GM04503 (cell line): ENCODE data around the gene SLC35B2.

Experiments
- DNase-seq: peaks from one replicate; pipeline ENCODE4 v3.0.0-alpha.2; 2012; ENCODE audit warnings: low read depth

SLC35B2 gene, protein sequence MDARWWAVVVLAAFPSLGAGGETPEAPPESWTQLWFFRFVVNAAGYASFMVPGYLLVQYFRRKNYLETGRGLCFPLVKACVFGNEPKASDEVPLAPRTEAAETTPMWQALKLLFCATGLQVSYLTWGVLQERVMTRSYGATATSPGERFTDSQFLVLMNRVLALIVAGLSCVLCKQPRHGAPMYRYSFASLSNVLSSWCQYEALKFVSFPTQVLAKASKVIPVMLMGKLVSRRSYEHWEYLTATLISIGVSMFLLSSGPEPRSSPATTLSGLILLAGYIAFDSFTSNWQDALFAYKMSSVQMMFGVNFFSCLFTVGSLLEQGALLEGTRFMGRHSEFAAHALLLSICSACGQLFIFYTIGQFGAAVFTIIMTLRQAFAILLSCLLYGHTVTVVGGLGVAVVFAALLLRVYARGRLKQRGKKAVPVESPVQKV

DNA sequence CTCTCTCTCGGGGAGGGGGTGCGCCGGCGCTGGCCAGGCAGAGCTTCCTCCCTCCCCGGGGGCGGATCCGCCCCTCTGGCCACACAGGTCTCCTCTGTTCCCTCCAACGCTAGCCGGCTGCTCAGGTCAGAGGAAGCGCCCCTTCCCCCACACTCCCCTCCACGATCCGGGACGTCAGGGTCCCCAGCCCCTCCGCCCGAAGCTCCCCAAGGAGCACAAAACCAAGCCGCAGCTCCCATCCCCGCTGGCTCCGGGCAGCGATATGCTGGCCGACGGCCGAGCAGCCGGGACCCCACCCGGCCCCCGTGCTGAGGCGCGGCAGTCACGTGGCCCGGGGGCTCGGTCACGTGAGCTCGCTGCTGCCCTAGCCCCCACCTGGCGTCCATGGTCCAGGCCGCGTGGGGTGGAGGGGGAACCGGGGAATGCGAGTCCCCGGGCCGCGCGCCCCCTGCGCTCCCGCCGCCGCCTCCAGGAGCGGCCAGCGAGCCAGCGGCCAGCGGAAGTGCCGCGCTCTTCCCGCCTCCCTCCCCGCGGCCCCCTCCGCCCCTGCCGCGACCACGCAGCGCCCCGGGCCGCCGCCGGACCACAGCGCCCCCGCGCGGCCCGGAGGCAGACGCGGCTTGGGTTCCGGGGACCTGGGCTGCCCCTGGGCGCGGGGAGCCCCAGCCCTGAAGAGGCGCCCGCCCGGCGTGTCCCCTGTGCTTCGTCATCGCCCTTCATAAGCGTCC is at the start of gene SLC35B2:
SLC35B2 (minus strand) TSS at position 504 of the 728 bp plus-strand sequence; CDS start at position 386, 118 bp downstream.
- no peak for DNase-seq

DNA sequence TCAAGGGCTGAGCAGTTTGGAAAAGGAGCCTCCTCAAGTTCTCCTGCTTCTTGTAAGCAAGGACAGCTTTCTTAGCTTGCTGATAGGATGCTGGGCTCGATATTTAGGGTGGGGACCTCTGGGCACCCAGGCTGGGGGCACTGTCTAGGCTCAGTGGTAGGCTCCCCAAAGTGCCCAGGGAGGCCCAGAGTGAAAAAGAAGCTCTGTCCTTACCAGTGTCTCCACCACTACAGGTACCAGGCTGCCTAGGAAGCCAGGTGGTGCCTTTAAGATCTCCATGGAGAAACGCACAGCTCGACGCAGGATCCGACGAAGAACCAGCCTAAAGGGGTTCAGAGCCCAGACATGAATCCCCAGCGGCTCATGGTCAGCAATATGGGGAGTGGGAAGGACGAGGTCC is 49.4 kb upstream of the SLC35B2 start:
- DNase-seq = no peak

DNA sequence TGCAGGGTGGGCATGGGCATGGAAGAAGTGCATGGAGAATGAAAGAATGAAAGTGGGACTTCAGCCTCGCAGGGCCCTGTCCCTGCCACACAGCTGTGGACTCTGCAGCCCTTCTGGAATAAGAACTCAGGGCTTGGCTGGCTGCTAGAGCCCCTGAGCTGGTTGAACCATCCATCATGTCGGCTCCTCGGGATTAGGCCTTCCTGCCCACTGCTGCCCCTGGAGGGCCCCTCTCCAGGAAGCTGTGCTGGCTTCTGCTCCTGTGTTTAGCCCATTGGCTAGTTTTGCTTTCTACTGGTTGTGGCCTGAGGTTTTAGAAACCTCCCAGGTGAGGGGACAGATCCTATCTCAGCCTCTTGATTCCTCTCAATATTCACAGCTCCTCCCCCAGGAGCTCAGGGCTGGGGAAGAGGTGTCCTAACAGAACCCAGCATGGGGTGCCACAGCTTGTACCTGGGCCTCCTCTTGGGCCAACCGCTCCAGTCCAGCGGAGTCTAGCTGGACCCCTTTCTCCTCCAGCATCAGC is 47.9 kb upstream of the SLC35B2 start:
- DNase-seq = no peak

DNA sequence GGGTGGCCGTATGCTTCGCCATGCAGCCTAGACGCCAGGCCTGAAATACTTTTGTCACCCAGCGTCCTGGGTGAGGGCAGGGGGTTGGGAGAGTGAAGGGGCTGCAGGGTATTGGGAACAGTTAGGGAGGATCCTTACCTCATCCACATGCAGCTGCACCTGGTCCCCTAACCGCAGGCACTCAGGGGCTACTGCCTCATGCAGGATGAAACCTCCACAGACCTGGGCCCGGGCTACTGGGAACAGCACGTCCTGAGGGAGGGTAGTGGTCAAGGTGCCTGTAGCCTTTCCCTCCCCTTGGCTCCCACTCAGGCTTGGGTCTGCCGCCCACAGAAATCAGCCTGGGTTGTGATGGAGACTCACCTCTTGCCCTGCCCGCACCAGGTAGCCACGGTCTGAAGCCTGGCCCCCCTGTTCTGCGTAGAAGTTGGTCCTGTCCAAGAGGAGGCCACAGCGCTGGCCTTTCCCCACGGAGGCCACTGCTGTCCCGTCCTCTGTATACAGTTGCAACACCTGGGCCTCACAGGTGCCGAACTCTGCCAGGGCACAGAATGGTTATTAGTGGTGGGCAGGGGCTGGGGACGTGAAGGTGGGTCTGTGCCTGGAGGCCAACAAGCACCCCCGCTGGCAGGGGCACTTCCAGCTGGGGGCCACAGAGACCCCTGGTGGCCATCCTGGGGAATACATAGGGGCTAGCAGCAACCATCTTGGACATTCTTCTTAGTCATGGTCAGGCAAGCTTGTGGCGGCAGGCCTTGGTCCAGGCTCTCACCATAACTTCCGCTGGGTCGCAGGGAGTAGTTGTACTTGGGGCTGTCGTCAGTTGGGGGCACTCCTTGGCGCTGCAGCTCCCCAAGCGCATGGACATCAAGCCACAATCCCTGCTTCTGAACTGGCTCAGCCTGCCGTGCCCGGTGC is 47.2 kb upstream of the SLC35B2 start:
- DNase-seq = no peak

DNA sequence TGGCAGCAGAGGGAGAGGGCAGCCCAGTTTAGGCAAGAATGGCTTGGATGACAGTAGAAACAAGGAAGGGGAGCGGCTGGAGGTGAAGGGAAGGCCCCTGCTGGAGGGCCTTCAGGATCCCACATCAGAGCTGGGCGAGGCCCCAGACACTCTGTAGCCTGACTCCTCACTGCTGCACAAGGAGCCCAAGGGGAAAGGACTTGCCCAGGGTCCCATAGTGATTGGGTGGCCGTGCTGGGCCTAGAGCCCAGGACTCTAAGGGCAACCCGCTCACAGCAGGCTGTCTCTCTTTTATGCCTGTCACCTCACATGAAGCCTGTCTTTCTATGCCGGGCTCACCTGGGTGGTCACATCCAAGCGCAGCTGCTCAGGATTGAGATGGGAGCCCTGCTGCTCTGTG is 46.5 kb upstream of the SLC35B2 start:
- DNase-seq = no peak

DNA sequence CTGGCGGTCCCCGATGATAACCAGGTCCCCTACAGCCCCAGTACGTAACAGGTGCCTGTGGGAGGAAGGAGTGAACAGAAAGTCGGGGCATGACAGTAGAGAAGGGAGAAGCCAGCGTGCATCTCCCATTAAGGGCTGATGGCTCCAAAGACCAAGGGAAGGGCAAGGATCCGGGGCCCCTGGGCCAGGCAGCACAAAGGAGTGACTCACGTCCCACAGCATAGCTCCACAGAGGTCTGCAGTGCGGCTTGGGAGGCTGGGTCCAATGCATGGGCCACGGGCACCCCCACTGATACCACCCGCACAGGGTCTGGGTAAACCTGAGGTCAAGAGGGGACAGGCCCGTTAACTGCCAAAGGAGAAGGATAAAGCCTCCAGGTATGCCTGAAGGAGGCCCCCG is 45.5 kb upstream of the SLC35B2 start:
- no peak for DNase-seq

DNA sequence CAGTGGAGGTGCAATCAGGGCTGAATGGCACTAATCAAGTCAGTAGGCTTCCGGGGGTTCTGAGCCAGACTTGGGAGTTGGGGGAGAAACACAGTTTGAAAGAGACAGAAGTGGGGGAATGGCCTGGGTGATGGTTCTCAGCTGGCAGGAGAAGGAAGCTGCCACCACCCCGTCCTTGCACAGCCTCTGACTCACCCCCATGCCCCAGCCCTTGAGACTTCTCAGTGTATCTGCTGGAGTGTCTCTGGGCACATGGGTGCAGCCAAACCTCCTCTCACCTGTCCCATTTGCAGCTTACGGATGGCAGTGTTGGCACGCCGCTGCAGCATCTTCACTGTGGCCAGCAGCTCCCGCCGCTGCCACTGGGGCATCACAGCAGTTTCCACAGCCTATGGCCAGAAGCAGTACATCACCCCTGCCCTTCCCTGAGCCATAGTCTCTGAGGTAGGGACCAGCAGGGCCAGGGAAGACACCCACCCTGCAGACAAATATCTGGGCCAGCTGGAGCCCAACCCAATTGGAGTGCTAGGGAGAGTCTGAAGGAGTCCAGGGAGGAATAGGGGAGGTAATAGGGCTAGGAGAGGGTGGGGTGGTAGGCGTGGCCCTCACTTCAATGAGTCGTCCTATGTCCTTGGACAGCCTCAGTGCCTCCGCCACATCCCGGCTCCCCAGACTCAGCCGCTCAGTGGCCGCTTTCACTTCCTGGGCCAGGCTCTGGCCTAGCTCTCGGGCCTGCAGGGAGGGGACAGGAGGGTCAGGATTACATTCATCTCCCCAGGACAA is 44.6 kb upstream of the SLC35B2 start:
- no peak for DNase-seq

DNA sequence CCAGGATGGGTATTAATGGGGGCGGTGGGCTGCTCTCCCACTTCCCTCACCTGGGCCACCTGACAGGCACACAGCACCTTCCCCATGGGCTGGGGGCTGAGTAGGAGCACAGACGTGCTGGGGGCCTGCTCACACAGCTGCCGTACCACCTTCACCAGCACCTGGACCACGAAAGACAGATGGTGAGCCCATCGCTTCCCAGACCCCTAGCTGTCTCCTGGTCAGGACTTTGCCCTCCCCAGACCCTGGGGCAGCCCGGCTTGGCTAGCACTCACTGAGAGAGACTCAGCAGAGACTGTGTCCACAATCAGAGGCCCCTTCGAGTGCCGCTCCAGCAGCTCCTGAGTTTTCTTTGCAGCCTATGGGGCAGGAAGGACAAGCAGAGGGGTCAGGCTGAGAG is 43.8 kb upstream of the SLC35B2 start:
- DNase-seq = no peak

DNA sequence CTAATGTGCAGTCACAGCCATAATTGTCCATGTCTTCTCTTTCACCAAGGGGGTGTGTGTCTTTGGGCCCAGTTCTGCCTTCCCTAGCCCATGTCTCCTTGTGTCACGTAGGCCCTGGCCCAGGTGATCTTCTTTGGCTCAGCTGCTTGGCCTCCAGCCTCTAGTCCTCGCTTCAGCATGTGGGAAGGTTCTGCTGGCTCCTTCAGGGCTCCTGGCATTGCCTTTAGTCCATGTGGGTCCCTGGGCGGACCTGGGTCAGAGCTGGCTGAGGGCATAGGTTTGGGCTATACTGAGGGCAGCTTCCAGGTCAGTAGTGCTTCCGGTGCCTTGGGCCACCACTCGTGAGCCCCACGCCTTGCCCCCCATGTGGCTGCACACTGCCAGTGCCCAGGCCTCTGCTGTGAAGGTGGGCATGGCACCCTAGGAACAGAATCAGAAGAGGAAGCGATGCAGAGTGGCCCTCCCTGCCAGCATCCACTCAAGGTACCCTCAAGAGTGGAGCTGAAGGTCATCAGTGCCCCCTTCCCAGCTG is 43.0 kb upstream of the SLC35B2 start:
- no peak for DNase-seq

DNA sequence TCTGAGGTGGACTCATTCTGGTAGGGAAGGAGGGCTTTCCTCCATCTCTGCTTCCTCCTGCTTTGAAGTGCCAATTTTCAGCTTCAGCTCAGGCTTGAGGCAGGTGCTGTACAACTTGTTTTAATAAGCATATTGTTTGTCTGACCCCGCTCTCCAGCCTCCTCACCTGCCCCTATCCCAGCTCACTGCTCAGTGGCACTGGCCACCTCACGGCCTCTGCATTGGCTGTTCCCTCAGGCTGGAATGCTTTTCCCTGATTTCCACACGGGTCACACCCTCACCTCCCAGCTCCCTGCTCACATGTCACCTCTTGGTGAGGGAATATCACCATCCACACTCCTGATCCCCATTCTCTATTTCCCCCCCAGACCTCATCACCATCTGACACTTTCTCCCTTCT is 41.5 kb upstream of the SLC35B2 start:
- no peak for DNase-seq

DNA sequence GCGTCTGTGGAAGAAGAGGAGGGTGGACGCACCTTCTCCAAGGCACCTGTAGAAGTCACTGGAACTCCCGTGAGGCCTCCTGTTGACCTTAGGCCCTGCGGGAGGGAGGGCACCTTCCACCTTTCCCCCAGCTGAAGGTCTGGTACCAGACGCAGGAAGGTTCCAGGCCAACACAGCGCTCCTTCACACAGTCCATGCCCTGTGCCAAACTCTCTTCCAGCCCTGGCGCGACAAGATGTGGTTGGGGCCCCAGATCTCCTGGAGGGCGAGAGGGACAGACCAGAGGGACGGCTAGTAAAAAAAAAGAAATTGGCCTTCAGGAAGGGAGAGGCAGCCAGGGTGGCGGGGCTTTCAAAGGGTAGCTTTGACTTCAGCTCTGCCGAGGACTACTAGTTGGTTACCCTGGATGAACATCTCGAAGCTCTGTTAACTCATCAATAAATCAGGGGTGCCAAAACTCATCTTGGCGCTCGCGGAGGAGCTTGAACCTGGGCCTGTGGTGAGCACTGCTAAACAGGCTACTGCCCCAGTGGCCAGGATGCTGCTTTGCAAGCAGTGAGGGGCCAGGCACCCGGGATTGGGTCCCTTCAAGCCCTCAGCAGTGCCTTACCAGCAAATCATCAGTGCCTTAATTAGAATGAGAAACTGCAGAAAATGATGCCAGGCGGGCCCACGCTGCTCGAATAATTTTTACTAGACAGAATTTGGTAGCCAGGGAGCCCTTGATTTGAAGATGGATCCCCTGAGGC is 40.9 kb upstream of the SLC35B2 start:
- DNase-seq = no peak

DNA sequence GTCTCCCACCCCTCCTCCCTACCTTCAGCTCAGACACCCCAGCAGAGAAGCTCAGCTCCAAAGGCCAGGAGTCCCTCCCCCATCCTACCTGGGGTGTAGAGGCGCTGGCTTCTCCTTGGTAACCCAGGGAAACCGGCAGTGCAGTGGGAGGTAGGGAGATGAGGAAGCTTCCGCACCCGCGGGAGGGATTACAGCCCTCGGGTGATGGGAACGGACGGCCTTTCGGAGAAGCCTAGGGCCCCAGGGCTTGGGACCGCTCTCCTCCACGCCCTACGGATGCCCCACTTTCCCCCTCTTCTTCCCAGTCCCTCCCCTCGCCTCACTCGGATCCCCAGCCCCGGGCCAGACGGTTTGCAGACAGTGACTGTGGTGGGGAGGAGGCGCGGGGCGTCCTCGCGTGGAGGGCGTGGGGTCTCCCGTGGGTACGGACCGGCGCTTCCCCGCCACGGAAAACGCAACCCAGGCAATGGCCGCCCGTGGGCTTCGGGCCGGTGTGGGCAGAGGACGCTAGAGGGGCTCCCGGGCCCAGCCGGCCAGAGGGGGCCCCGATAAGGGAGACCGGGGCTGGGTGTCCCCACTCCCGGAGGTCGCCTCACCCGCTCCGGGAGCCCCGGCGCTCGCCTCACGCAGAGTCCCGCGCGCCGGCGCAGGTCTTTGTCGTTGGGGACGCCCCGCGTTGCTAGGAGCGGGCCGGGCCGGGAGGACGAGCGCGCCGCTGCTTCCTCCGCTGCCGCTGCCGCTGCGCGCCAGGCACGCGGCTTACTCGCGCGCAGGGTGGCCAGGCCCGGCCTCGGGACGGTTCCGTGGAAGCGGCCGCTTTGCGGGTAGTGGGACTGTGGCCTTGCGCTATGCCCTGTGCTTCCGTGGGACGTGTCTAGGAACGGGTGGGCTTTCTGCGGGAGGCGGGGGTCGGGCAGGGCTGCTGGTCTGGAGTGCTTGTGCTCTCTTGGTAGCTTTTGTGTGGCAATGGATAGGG is 40.0 kb upstream of the SLC35B2 start:
- no peak for DNase-seq

DNA sequence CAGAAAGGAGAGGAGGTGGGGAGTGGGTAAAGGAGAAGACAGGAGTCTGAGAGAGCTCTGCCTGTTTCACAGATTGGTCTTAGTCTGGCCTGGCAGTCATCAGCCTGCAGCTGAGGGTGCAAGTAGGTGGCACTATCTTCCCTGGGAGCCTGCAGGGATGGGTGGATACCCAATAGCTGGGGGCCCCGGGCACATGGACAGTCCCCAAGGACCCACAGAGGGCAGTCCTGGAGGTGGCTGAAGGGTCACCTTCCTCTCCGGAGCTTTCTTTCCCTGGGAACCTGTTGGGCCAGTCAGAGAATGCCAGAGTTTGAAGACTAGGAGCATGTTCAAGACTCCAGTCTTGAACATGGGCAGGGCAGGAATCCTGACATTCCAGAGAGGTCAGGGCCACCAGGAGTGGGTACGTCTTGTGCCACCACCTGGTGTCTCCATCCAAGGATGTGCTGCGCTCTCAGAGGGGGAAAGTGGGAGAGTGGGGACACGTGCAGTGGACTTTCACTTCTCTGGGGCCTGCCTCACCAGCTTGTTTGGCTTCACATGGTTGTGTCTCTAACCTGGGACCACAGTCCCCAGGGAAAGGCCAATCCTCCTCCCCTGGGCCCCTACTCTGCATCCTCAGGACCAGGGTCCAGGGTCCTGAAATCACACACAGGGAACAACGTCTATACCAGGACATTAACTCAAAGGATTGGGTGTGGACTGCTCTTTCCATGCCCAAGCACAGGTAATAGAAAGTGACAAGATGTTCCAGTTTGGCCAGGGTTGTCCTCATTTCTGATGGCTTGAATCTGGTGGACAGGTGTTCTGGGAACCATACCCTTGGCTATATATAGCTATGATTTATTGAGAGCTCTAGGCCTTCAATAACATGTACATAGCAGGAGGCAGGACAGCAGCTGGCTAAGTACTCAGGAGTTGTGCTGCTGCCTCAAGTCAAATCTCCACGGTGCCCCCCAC is 37.8 kb upstream of the SLC35B2 start:
- no peak for DNase-seq

DNA sequence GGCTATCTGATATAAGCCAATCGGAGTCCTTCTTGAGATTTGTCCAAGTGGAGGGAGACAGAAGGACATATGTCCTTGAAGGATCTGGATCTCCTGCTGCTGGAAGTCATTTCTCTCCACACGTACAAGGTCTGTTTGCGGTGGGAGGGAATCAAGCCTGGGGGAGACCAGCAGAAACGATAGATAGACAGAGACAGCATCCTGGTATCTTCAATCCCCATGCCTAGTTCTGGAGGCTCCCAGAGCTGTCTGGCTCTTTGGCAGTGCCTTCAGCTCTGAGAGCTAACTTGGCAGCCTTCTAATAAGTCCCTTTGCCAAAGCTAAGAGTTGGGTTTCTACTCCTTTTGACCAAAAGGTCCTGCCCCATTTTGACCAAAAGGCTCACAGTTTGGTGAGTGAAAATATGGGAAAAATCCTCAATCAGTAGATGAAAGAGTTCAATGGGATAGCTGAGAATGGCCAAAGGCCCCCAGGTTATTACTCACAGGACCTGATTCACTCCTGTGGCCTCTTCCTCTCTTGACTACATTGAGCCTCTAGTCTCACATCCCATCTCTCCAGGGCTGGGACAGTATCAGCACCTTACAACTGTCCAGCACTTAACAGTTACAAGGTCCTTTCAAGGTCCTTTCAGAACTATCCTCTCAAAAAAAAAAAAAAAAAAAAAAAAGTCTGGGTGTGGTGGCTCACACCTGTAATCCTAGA is 35.5 kb upstream of the SLC35B2 start:
- DNase-seq = no peak

DNA sequence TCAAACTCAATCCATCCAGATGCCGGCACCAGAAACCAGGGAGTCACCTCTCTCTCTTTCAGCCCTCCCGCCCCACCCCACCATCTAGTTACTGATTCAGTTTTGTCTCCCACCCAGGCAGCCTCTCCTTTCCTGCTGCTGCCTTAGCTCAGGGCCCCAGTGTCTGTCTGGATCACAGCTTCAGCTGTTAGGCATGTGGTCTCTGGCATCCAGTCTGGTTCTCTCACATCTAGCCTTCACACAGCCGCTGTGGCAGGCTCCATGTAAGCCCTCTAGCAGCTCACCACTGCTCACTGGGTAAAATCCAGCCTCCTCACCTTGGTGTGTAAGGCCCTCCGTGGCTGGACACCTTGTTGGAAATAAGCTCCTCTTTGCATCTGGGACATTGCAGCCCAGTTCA is 34.5 kb upstream of the SLC35B2 start:
- no peak for DNase-seq

DNA sequence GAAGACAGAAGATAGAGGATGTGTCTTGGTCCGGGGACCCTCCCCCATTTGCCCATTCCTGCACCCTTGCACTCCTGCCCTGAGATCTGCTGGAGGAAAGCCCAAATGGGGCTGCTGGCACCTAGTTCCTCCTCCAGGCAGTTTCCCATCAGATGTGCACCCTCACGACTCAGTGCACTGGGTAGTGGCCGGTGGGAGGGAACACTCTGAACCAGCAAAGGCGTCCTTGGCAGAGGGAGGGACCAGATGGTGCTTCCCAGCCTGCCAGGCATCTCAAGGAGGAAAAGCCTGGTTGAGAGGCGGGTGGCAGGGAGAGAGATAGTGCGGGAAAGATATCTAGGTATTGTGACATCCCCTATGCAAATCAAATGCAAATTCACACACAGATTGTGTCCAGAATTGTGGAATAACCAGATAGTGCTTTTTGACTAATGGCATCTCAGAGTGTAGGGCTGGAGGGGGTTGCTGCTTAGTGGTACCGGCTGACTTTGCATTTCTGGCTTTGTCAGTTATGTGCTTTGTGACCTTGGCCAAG is 32.5 kb upstream of the SLC35B2 start:
- DNase-seq = no peak

DNA sequence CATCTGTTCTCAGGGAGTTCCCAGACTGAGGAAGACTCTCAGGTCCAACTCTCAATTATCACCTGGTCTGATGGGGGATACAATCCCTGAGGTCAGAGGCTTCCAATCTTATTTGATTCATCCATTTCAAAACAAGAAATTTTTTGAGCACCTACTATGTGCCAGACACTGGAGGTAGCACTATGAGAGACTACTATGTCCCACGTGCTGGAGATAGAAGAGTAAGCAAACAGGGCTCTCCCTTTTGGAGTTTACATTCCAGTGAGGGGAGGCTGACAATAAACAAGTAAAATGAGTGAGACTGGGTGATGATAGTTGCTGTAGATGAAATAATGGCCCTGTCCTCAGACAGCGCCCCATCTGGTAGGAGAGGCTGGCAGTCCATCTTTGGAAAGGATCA is 29.4 kb upstream of the SLC35B2 start:
- no peak for DNase-seq
